Measurements from ENCODE around the gene PCNX2. TPM values are rescaled to one million over a fixed set of nuclear protein-coding genes. Genes with fewer than 3 reads are reported as not detected.

Gene PCNX2
- total RNA-seq, 1 experiment from 2014 or later: 20.2 TPM

GRCh38 chr1:233256789-233257188, 38.7 kb downstream of the PCNX2 start:
- no peak for DNase-seq (ENCODE audit: low spot score)

- no peak for DNase-seq (ENCODE audit: low spot score)
Measured at GRCh38 chr1:233256191-233256590, 39.3 kb downstream of the PCNX2 start.

GRCh38 chr1:233255145-233255544, 40.4 kb downstream of the PCNX2 start:
- DNase-seq (ENCODE audit: low spot score): no peak

GRCh38 chr1:233253832-233254331, 41.6 kb downstream of the PCNX2 start:
- peak; percentile 41 for DNase-seq (ENCODE audit: low spot score)

- no peak for DNase-seq (ENCODE audit: low spot score)
Measured at GRCh38 chr1:233253231-233253831, 42.2 kb downstream of the PCNX2 start.

- no peak for DNase-seq (ENCODE audit: low spot score)
Measured at GRCh38 chr1:233252441-233252840, 43.1 kb downstream of the PCNX2 start.

- no peak for DNase-seq (ENCODE audit: low spot score)
Measured at GRCh38 chr1:233251201-233251720, 44.3 kb downstream of the PCNX2 start.

- no peak for DNase-seq (ENCODE audit: low spot score)
Measured at GRCh38 chr1:233248014-233248413, 47.5 kb downstream of the PCNX2 start.

- no peak for DNase-seq (ENCODE audit: low spot score)
Measured at GRCh38 chr1:233246965-233247364, 48.6 kb downstream of the PCNX2 start.

- no peak for DNase-seq (ENCODE audit: low spot score)
Measured at GRCh38 chr1:233245191-233245765, 50.2 kb downstream of the PCNX2 start.

GRCh38 chr1:233244183-233244582, 51.3 kb downstream of the PCNX2 start:
- peak; percentile 33 for DNase-seq (ENCODE audit: low spot score)

- DNase-seq (ENCODE audit: low spot score): no peak
Measured at GRCh38 chr1:233242827-233243483, 52.6 kb downstream of the PCNX2 start.

- no peak for DNase-seq (ENCODE audit: low spot score)
Measured at GRCh38 chr1:233241759-233242158, 53.8 kb downstream of the PCNX2 start.

- DNase-seq (ENCODE audit: low spot score): peak; percentile 27
Measured at GRCh38 chr1:233240829-233241682, 54.5 kb downstream of the PCNX2 start.

GRCh38 chr1:233240371-233240770, 55.2 kb downstream of the PCNX2 start:
- DNase-seq (ENCODE audit: low spot score): no peak

GRCh38 chr1:233238884-233239431, 56.6 kb downstream of the PCNX2 start:
- no peak for DNase-seq (ENCODE audit: low spot score)

- no peak for DNase-seq (ENCODE audit: low spot score)
Measured at GRCh38 chr1:233237647-233238046, 57.9 kb downstream of the PCNX2 start.

- DNase-seq (ENCODE audit: low spot score): no peak
Measured at GRCh38 chr1:233233508-233234040, 62.0 kb downstream of the PCNX2 start.

GRCh38 chr1:233230011-233230410, 65.5 kb downstream of the PCNX2 start:
- no peak for DNase-seq (ENCODE audit: low spot score)

GRCh38 chr1:233229288-233229687, 66.2 kb downstream of the PCNX2 start:
- DNase-seq (ENCODE audit: low spot score): no peak

GRCh38 chr1:233227930-233228465, 67.5 kb downstream of the PCNX2 start:
- DNase-seq (ENCODE audit: low spot score): no peak

Measured in HT-29 (cell line).